ENCODE results near the gene HOXC10. TPM values are rescaled to one million over a fixed set of nuclear protein-coding genes. Genes with fewer than 3 reads are reported as not detected.

Gene HOXC10
- total RNA-seq, 4 donors from 2014 or later = not detected

DNA sequence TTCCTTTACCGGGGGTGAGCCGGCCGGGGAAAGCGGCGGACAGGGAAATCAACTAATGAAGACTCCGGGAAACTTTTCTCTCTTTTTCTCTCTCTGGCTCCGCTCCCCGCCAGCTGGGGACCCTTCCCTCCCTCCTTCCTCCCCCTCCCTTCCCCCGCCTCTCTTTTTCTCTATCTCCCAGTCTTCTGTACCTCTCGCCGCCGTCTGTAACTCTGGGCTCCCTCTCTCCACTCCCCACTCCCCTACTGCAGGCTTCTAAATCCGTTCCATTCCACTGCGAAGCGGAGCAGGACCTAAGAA is 18.9 kb upstream of the HOXC10 start:
- Histone ChIP-seq H3K4me1 (peaks cover 0 to 18% (median 6%) of the 10 kb centered on the region in 4 donors), H3K27ac (peak overlapping the region in 2 of 4 donors; percentile 28 to 55), H3K27me3 (peaks cover 100% of the 10 kb centered on the region), H3K36me3 (no peaks in the 10 kb centered on the region), H3K9me3 (no peaks in the 10 kb centered on the region), H3K4me3 (no peak overlapping the region)
- in situ Hi-C loops (cut with MboI; ENCODE audit: low pct_ligation_motif_present in 1 of 4, low pct_unique_long_range_greater_than_20kb in 1 of 4, low sequenced_read_pairs in 3 of 4) = no loop called here
- intact Hi-C loops (cut with DNase I; ENCODE audit: low total_unique reads) = no loop called here
- no peak for TF ChIP-seq POLR2AphosphoS5 (IDR thresholded peaks at IDR 0.05)
- no peak for TF ChIP-seq EP300 (IDR thresholded peaks at IDR 0.05; ENCODE audit: low read depth)
- no peak for DNase-seq
- 19 to 20% methylated on average over 13 to 15 of the region's 15 CpGs for WGBS, 2 donors (ENCODE audit: low coverage in 1 of 2)

DNA sequence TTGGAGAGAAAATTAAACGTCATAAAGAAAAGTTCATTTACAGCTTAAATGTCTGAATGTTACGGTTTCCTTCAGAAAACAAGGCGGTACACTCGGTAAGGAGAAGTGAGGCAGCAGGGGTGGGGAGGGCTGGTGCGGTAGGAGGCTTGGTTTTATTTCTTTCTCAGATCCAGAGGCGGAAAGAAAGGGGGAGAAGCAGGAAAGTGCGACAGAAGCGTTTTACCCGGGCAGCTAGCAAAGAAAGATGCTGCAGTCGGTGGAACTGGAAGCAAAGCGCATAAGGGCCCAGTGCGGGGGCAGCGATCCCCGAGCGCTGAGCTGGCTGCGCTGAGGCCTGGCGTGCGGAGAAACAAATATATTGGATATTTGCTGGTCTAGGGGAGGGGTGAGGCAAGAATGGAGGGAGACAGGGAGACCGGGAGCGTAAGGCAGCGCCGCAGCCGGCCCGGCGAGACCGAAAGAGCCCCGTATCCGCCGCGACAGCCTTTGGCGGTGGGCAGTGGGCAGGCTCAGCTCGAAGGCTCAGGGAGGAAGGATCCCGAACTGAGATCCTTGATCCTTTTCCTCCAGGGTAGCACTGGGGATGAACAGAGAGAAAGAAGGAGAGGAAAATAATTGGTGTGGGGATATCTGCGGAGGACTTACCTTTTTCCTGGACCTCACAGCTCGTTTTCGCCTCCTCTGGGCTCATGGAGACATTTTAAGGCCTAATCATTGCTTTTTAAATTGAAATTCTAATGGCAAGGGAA is 18.4 kb upstream of the HOXC10 start:
- 11 to 28% methylated on average over 16 to 36 of the region's 36 CpGs for WGBS, 2 donors (ENCODE audit: low coverage in 1 of 2)
- DNase-seq = no peak
- in situ Hi-C loops (cut with MboI; ENCODE audit: low pct_ligation_motif_present in 1 of 4, low pct_unique_long_range_greater_than_20kb in 1 of 4, low sequenced_read_pairs in 3 of 4) = no loop called here

DNA sequence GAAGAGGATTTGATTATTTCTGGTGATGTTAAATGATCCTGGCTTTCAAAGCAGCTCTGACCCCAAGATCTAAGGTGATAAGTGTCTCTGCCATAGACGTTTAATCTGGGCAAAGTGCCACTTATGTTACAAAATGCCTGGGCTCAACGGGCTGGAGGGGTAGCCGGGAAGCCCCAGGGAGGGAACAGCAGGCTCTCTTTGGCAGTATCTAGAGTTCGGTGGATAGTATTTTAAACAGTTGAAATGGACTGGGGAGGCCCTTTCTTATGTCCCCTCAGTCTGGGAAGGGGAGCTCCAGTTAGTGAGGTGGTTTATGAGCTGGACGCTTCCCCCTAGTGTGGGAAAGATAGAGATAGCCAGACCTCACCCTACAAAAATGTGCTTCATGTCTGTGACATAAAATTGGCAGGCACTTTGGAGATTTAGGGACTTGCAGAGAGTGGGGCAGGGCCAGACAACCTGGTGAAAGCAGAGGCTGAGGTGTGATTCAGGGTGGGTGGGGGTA is 17.5 kb upstream of the HOXC10 start:
- Histone ChIP-seq H3K9me3 (no peaks in the 10 kb centered on the region), H3K27me3 (peaks cover 100% of the 10 kb centered on the region), H3K36me3 (no peaks in the 10 kb centered on the region), H3K27ac (peak overlapping the region in 1 of 4 donors; percentile 55), H3K4me3 (no peak overlapping the region), H3K4me1 (peaks cover 0 to 14% (median 6%) of the 10 kb centered on the region in 4 donors)
- no peak for TF ChIP-seq POLR2AphosphoS5 (IDR thresholded peaks at IDR 0.05)
- no peak for TF ChIP-seq POLR2A (IDR thresholded peaks at IDR 0.05)
- no peak for TF ChIP-seq EP300 (IDR thresholded peaks at IDR 0.05; ENCODE audit: low read depth)
- TF ChIP-seq, protein P1, sequence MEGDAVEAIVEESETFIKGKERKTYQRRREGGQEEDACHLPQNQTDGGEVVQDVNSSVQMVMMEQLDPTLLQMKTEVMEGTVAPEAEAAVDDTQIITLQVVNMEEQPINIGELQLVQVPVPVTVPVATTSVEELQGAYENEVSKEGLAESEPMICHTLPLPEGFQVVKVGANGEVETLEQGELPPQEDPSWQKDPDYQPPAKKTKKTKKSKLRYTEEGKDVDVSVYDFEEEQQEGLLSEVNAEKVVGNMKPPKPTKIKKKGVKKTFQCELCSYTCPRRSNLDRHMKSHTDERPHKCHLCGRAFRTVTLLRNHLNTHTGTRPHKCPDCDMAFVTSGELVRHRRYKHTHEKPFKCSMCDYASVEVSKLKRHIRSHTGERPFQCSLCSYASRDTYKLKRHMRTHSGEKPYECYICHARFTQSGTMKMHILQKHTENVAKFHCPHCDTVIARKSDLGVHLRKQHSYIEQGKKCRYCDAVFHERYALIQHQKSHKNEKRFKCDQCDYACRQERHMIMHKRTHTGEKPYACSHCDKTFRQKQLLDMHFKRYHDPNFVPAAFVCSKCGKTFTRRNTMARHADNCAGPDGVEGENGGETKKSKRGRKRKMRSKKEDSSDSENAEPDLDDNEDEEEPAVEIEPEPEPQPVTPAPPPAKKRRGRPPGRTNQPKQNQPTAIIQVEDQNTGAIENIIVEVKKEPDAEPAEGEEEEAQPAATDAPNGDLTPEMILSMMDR (IDR thresholded peaks at IDR 0.05) = no peak
- intact Hi-C loops (cut with DNase I; ENCODE audit: low total_unique reads) (no loop called here), in situ Hi-C loops (cut with MboI; ENCODE audit: low pct_ligation_motif_present in 1 of 4, low pct_unique_long_range_greater_than_20kb in 1 of 4, low sequenced_read_pairs in 3 of 4) (no loop called here)
- no peak for DNase-seq
- 18% methylated on average over 5 of the region's 5 CpGs; no CpG with 5 or more reads in 1 of the 2 donors for WGBS, 2 donors (ENCODE audit: low coverage in 1 of 2)

More for the DNA sequence above, 18.4 kb upstream of the HOXC10 start:
- Histone ChIP-seq H3K4me3 (no peak overlapping the region), H3K27ac (peak overlapping the region in 2 of 4 donors; percentile 28 to 55), H3K4me1 (peaks cover 0 to 14% (median 6%) of the 10 kb centered on the region in 4 donors), H3K36me3 (no peaks in the 10 kb centered on the region), H3K27me3 (peaks cover 100% of the 10 kb centered on the region), H3K9me3 (no peaks in the 10 kb centered on the region)
- TF ChIP-seq EP300 (IDR thresholded peaks at IDR 0.05; ENCODE audit: low read depth) (no peak), POLR2A (IDR thresholded peaks at IDR 0.05) (no peak)
- intact Hi-C loops (cut with DNase I; ENCODE audit: low total_unique reads) = no loop called here

DNA sequence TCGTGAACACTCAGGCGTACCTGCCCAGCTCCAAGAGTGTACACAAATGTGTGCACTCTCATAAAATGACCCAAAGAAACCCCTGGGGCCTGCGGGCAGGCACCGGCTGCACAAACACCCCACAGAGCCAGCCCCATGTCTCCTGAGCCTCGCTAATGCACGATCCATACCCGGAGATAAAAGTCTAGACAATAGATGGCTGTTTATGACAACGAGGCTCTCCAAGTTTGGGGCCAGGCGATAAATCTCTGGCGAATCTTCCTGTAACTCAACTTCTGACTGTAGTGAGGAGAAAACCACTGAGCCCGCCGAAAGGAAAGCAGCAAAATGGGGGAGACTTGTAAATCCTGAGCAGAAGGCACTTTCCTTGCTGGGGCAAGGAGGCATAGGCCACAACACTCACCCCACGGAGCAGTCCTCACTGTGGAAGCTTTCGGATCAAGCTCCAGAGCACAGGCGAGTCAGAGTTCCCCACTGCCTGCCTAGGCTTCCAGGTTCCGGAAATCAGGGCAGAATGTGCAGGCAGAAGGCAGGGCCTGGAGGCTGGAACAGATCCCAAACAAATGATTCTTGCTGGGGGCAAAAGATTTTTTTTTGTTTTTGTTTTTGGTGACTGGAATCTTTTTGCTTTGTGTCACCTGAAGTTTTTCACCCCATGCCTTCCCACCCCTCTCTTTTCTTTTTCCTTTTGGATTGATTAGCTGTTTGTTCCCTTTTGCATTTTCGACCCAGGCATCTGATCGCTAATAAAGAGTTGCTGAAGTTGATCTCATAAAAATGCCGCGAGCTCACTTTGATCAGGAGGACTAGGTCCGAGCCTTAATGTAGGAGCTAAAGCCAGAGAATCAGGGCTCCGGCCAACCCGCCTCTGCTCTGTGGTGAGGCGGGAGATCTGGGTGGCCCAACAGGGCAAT is 16.5 kb upstream of the HOXC10 start:
- Histone ChIP-seq H3K27ac (peak overlapping the region in 1 of 4 donors; percentile 55), H3K9me3 (no peaks in the 10 kb centered on the region), H3K4me1 (peaks cover under 1 to 16% (median 7%) of the 10 kb centered on the region in 4 donors), H3K27me3 (peaks cover 100% of the 10 kb centered on the region), H3K36me3 (no peaks in the 10 kb centered on the region), H3K4me3 (no peak overlapping the region)
- intact Hi-C loops (cut with DNase I; ENCODE audit: low total_unique reads) = no loop called here
- 41 to 45% methylated on average over 2 to 24 of the region's 24 CpGs for WGBS, 2 donors (ENCODE audit: low coverage in 1 of 2)
- no peak for DNase-seq
- TF ChIP-seq, protein P1 (IDR thresholded peaks at IDR 0.05) = no peak
- no peak for TF ChIP-seq EP300 (IDR thresholded peaks at IDR 0.05; ENCODE audit: low read depth)
- TF ChIP-seq POLR2AphosphoS5 (IDR thresholded peaks at IDR 0.05) = no peak
- TF ChIP-seq POLR2A (IDR thresholded peaks at IDR 0.05) = no peak
- in situ Hi-C loops (cut with MboI; ENCODE audit: low pct_ligation_motif_present in 1 of 4, low pct_unique_long_range_greater_than_20kb in 1 of 4, low sequenced_read_pairs in 3 of 4) = no loop called here

Data from transverse colon (tissue), 4 donors.